IPS-15b (cell line): Measurements from ENCODE around the gene SASS6.

Experiments used
- H3K27me3 ChIP-seq: one replicate; pipeline ENCODE4 v1.6.1; 2013; ENCODE audit warnings: low read length; ENCODE audit not compliant: control insufficient read depth, insufficient read depth
- H3K36me3 ChIP-seq: one replicate; pipeline ENCODE4 v1.6.1; 2013; ENCODE audit warnings: low read length; ENCODE audit not compliant: control insufficient read depth, insufficient read depth
- H3K4me1 ChIP-seq: one replicate; pipeline ENCODE4 v1.6.1; 2013; ENCODE audit warnings: mild to moderate bottlenecking, low read length; ENCODE audit not compliant: control insufficient read depth, insufficient read depth
- H3K4me3 ChIP-seq: one replicate; pipeline ENCODE4 v1.5.1; 2013; ENCODE audit warnings: low read depth, low read length
- H3K9ac ChIP-seq: one replicate; pipeline ENCODE4 v1.6.1; 2013; ENCODE audit warnings: low read depth, mild to moderate bottlenecking, low read length
- H3K9me3 ChIP-seq: one replicate; pipeline ENCODE4 v1.6.1; 2013; ENCODE audit warnings: mild to moderate bottlenecking, low read length; ENCODE audit not compliant: control insufficient read depth, insufficient read depth

The SASS6 gene

GRCh38 chr1:100145116-100145515 lies 12.4 kb upstream of the SASS6 start:
- H3K36me3 ChIP-seq = peaks cover 2% of the 10 kb centered on the region
- no peaks in the 10 kb centered on the region for H3K4me1 ChIP-seq
- H3K27me3 ChIP-seq = no peaks in the 10 kb centered on the region
- no peak overlapping the region for H3K9ac ChIP-seq
- H3K9me3 ChIP-seq = no peaks in the 10 kb centered on the region
- H3K4me3 ChIP-seq = no peak overlapping the region

- Histone ChIP-seq H3K4me1 (no peaks in the 10 kb centered on the region), H3K9me3 (no peaks in the 10 kb centered on the region), H3K36me3 (peaks cover 4% of the 10 kb centered on the region), H3K27me3 (no peaks in the 10 kb centered on the region), H3K4me3 (no peak overlapping the region), H3K9ac (no peak overlapping the region)
Measured at GRCh38 chr1:100142343-100142742, 9.6 kb upstream of the SASS6 start.

GRCh38 chr1:100141192-100141591 lies 8.5 kb upstream of the SASS6 start:
- peaks cover 4% of the 10 kb centered on the region for H3K36me3 ChIP-seq
- no peaks in the 10 kb centered on the region for H3K27me3 ChIP-seq
- no peak overlapping the region for H3K4me3 ChIP-seq

GRCh38 chr1:100137602-100138001 lies 4.9 kb upstream of the SASS6 start:
- Histone ChIP-seq H3K4me1 (no peaks in the 10 kb centered on the region), H3K9ac (no peak overlapping the region), H3K9me3 (no peaks in the 10 kb centered on the region), H3K27me3 (no peaks in the 10 kb centered on the region), H3K36me3 (peaks cover 4% of the 10 kb centered on the region), H3K4me3 (no peak overlapping the region)

More at GRCh38 chr1:100141192-100141591, 8.5 kb upstream of the SASS6 start:
- H3K9me3 ChIP-seq = no peaks in the 10 kb centered on the region
- no peak overlapping the region for H3K9ac ChIP-seq
- H3K4me1 ChIP-seq = no peaks in the 10 kb centered on the region

GRCh38 chr1:100134872-100135271 lies 2.1 kb upstream of the SASS6 start:
- no peak overlapping the region for H3K4me3 ChIP-seq
- no peaks in the 10 kb centered on the region for H3K9me3 ChIP-seq
- H3K4me1 ChIP-seq = peaks cover 3% of the 10 kb centered on the region
- no peaks in the 10 kb centered on the region for H3K27me3 ChIP-seq
- no peaks in the 10 kb centered on the region for H3K36me3 ChIP-seq
- H3K9ac ChIP-seq = no peak overlapping the region

DNA sequence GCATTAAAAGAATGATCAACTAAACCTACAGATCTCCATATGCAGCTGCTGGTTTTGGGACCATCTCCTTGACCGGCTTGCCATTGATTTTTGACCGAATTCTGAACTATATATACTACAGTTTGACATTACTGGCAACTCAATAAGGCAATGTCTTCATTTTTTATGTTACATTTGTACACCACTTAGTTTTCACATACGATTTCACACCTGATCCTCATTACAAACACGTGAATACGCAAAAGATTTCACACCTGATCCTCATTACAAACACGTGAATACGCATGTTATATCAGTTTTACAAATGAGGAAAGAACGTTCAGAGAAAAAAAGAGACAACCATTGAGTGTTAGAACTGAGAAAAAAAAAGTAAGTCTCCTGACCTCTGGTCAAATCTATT lies 1.1 kb downstream of the SASS6 start:
- no peaks in the 10 kb centered on the region for H3K9me3 ChIP-seq
- peak overlapping the region; percentile 99 for H3K4me3 ChIP-seq
- H3K4me1 ChIP-seq = peaks cover 3% of the 10 kb centered on the region
- H3K27me3 ChIP-seq = no peaks in the 10 kb centered on the region
- no peaks in the 10 kb centered on the region for H3K36me3 ChIP-seq
- peak overlapping the region; percentile 96 for H3K9ac ChIP-seq

DNA sequence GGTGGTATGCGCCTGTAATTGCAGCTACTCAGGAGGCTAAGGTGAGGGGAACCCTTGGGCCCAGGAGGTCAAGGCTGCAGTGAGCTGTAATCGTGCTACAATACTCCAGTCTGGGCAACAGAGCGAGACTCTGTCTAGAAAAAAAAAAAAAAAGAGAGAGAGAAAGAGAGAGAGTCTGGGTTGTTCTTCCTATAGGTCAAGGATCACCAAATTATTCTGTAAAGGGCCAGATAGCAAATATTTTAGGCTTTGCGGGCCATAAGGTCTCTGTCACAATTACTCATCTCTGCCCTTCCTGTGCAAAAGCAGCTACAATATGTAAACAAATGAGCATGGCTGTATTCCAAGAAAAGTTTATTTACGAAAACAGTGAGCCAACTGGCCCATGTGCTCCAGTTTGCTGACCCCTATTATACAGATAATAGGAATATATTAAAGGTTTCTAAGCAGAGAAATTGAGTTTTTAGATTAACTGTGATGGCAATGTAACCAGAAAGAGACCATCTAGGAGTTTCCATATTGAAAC lies 2.1 kb downstream of the SASS6 start:
- Histone ChIP-seq H3K9ac (no peak overlapping the region), H3K27me3 (no peaks in the 10 kb centered on the region), H3K9me3 (no peaks in the 10 kb centered on the region), H3K4me1 (peaks cover 3% of the 10 kb centered on the region), H3K36me3 (no peaks in the 10 kb centered on the region), H3K4me3 (no peak overlapping the region)

- H3K36me3 ChIP-seq = peaks cover 4% of the 10 kb centered on the region
- no peak overlapping the region for H3K4me3 ChIP-seq
- peaks cover 5% of the 10 kb centered on the region for H3K4me1 ChIP-seq
- H3K9ac ChIP-seq = no peak overlapping the region
- no peaks in the 10 kb centered on the region for H3K9me3 ChIP-seq
- no peaks in the 10 kb centered on the region for H3K27me3 ChIP-seq
Measured at GRCh38 chr1:100127226-100127625, 5.5 kb downstream of the SASS6 start.

DNA sequence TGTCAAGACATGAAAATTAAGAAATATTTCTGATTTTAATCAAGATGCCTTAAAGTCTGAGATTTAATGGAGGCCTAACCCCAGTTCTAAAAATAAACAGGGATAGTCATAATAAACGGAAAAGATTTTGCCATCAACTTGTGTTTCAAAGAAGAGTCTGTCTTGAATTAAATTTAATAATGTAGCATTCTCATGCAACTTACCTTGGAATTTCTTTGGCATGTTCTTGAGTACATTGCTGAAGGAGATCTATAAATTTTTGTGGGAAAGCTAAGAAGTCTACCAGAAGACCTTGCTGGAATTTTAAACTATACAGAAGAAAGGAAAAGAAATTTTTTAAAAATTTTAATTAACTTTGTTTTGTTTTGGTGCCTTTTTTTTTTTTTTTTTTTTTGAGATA lies 10.6 kb downstream of the SASS6 start:
- H3K36me3 ChIP-seq = peaks cover 6% of the 10 kb centered on the region
- peaks cover 2% of the 10 kb centered on the region for H3K4me1 ChIP-seq
- H3K9me3 ChIP-seq = no peaks in the 10 kb centered on the region
- no peaks in the 10 kb centered on the region for H3K27me3 ChIP-seq
- no peak overlapping the region for H3K9ac ChIP-seq
- H3K4me3 ChIP-seq = no peak overlapping the region

- no peaks in the 10 kb centered on the region for H3K4me1 ChIP-seq
- H3K9ac ChIP-seq = no peak overlapping the region
- H3K27me3 ChIP-seq = no peaks in the 10 kb centered on the region
- H3K36me3 ChIP-seq = peaks cover 2% of the 10 kb centered on the region
- no peaks in the 10 kb centered on the region for H3K9me3 ChIP-seq
- H3K4me3 ChIP-seq = no peak overlapping the region
Measured at GRCh38 chr1:100115524-100115923, 17.2 kb downstream of the SASS6 start.

GRCh38 chr1:100109554-100110066 lies 23.1 kb downstream of the SASS6 start:
- H3K9me3 ChIP-seq = no peaks in the 10 kb centered on the region
- no peaks in the 10 kb centered on the region for H3K4me1 ChIP-seq
- peaks cover 4% of the 10 kb centered on the region for H3K36me3 ChIP-seq
- H3K27me3 ChIP-seq = no peaks in the 10 kb centered on the region
- H3K4me3 ChIP-seq = no peak overlapping the region
- H3K9ac ChIP-seq = no peak overlapping the region

DNA sequence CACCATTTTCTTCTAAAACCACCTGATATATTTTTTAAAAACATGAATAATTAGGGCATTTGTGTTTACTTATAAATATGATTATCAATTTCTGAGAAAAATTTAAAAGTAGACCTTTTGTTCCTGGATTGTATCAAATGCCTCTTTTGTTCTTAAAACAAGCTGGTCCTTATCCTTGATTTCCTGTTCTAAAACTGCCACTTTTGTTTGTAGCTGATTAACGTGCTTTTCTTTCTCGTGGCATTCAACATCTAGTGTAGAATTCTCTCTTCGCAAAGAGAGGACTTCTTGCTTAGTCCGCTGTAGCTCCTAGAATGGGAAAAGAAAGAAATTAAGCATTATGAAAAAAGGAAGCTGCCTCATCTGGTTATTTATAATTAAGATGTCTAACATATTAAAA lies 25.0 kb downstream of the SASS6 start:
- Histone ChIP-seq H3K27me3 (no peaks in the 10 kb centered on the region), H3K4me1 (no peaks in the 10 kb centered on the region), H3K36me3 (peaks cover 11% of the 10 kb centered on the region), H3K9me3 (no peaks in the 10 kb centered on the region), H3K9ac (no peak overlapping the region), H3K4me3 (no peak overlapping the region)
